BE2C (cell line): ENCODE data around the gene OTOP3.

Experiments used
- DNase-seq: peaks from one replicate; pipeline ENCODE4 v3.0.0-alpha.2; 2020
- H3K27me3 ChIP-seq: fragments of 250-450 bp; sonication (Bioruptor Pico); 2 replicates; pipeline ENCODE4 v1.5.1; 2020; ENCODE audit warnings: mild to moderate bottlenecking
- H3K36me3 ChIP-seq: fragments of 250-450 bp; sonication (Bioruptor Pico); 2 replicates; pipeline ENCODE4 v1.5.1; 2020; ENCODE audit warnings: mild to moderate bottlenecking
- H3K4me1 ChIP-seq: fragments of 250-450 bp; sonication (Bioruptor Pico); 2 replicates; pipeline ENCODE4 v1.5.1; 2020
- H3K4me3 ChIP-seq: 2 replicates; pipeline ENCODE4 v1.5.1; 2011; ENCODE audit warnings: low read depth, low read length
- H3K9me3 ChIP-seq: fragments of 250-450 bp; sonication (Bioruptor Pico); 2 replicates; pipeline ENCODE4 v1.5.1; 2020
- TF ChIP-seq, protein P1 (sequence below): IDR thresholded peaks from 2 replicates; pipeline ENCODE4 v1.5.1; 2012; ENCODE audit warnings: mild to moderate bottlenecking, low read depth, low read length

The OTOP3 gene

DNA sequence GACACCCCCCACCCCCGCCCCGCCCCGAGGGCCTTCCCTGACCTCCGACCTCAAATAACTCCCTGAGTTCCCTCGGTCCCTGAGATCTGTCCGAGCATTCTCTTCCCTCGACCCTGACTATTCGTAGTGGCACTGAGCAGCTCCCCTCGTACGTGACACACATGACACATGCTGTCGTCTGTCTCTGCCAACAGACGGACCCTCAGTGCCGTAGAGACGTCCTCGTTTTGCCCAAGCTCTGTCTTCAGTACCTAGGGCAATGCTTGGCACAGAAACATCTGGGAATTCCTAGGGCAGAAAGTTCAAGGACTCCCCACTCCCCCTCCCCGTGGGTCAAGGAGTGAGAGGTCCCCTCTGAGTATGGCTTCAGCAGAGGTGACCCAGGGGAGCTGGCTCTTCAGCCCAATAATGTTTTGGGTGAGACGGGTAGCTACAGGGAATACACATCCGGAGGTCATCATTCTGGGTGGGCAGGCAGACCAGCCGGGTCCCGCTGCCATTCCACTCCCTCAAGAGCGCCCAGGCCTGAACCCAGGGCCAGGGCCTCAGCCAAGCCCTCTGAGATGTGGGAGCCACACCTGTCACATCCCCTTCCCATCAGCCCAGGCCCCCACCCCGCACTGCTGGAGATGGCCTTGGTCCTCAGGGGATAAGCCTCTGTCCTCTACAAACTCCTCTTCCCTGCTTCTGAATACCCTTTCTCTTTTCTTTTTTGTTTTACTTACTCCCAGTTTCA is 41.6 kb upstream of the OTOP3 start:
- Histone ChIP-seq H3K36me3 (no peaks in the 10 kb centered on the region), H3K4me3 (no peak overlapping the region), H3K27me3 (peaks cover 49% of the 10 kb centered on the region), H3K9me3 (no peaks in the 10 kb centered on the region), H3K4me1 (no peaks in the 10 kb centered on the region)
- DNase-seq = no peak
- TF ChIP-seq, protein P1, sequence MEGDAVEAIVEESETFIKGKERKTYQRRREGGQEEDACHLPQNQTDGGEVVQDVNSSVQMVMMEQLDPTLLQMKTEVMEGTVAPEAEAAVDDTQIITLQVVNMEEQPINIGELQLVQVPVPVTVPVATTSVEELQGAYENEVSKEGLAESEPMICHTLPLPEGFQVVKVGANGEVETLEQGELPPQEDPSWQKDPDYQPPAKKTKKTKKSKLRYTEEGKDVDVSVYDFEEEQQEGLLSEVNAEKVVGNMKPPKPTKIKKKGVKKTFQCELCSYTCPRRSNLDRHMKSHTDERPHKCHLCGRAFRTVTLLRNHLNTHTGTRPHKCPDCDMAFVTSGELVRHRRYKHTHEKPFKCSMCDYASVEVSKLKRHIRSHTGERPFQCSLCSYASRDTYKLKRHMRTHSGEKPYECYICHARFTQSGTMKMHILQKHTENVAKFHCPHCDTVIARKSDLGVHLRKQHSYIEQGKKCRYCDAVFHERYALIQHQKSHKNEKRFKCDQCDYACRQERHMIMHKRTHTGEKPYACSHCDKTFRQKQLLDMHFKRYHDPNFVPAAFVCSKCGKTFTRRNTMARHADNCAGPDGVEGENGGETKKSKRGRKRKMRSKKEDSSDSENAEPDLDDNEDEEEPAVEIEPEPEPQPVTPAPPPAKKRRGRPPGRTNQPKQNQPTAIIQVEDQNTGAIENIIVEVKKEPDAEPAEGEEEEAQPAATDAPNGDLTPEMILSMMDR = no peak

DNA sequence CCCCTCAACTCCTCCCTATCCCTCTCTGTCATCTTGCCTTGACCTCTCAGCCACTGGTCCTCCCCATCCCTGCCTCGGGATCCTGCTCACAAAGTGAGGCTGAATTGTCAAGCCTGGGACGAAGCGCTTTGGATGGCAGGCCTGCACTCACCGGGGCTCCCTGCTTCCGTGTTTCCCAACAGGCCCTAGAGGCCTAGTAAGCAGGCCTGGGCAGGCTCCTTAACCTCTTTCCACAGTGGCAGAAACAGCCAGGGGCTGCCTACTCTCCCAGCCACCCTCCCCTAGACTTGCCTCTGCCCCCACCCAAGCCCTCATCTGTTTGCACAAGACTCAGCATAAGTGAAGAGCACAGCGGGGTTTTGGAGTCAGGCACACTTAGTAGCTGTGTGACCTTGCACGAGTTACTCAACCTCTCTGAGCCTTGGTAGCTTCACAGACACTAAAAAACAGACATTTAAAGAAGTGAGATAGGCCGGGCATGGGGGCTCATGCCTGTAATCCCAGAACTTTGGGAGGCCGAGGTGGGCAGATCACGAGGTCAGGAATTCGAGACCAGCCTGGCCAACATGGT is 37.2 kb upstream of the OTOP3 start:
- no peaks in the 10 kb centered on the region for H3K36me3 ChIP-seq
- H3K27me3 ChIP-seq = peaks cover 33% of the 10 kb centered on the region
- DNase-seq = no peak
- no peak overlapping the region for H3K4me3 ChIP-seq
- no peaks in the 10 kb centered on the region for H3K4me1 ChIP-seq
- no peaks in the 10 kb centered on the region for H3K9me3 ChIP-seq
- TF ChIP-seq, protein P1 = no peak

DNA sequence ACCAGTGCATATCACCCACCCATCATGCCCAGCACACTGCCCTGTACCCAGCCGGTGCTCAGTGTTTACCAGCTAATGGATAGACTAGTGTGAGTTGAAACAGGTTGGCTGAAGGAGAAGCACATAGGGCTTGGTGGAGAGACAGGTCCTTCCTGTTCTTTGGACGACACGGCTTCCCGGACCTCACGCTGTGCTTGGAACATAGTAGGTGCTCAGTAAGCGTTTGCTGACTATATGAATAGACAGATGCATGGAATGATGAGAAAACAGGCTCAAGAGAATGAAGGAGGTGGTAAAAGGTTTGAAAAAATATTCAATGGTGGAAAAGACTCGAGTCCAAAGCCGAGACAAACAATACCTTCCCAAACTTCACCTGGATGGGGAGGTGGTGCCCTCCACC is 35.5 kb upstream of the OTOP3 start:
- no peak for DNase-seq
- TF ChIP-seq, protein P1 = no peak
- Histone ChIP-seq H3K4me3 (no peak overlapping the region), H3K9me3 (no peaks in the 10 kb centered on the region), H3K27me3 (peaks cover 15% of the 10 kb centered on the region), H3K4me1 (no peaks in the 10 kb centered on the region), H3K36me3 (no peaks in the 10 kb centered on the region)

DNA sequence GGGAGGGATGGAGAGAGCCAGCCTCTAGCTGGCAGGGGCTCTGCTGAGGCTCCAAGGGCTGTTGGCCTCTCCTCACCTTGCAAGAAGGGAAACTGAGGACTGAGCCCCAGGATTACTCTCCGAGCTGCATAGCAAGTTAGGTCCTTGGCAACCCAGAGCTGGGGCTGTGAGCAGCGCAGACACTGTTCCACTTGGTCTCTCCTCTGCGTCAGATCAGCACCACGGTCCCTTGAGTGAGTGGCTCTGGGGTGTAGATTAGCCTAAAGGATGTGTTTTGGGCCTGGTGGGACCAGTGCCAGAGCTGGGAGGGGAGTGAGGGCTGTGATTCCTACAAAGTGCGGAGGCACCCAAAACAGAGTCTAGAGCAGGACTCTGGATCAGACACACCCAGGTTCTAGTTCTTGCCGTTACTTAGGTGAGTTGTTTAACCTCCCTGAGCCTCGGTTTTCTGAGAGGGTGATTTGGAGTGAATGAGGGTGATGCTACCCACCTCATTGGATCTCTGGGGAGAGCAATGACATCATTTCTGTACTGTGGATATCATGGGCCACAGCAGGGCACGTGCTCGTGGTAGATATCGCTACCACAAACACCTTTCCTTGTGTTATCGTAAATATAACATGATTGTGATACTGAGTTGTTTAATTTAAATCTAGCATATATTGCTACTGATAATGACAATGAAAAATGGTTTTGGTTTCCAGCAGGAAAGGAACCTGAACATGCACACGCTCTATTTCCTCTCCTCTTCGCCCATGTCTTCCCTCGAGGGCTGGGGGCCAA is 34.2 kb upstream of the OTOP3 start:
- peaks cover 5% of the 10 kb centered on the region for H3K27me3 ChIP-seq
- no peaks in the 10 kb centered on the region for H3K9me3 ChIP-seq
- no peak for DNase-seq
- no peaks in the 10 kb centered on the region for H3K4me1 ChIP-seq
- H3K36me3 ChIP-seq = no peaks in the 10 kb centered on the region
- TF ChIP-seq, protein P1 = no peak
- no peak overlapping the region for H3K4me3 ChIP-seq

DNA sequence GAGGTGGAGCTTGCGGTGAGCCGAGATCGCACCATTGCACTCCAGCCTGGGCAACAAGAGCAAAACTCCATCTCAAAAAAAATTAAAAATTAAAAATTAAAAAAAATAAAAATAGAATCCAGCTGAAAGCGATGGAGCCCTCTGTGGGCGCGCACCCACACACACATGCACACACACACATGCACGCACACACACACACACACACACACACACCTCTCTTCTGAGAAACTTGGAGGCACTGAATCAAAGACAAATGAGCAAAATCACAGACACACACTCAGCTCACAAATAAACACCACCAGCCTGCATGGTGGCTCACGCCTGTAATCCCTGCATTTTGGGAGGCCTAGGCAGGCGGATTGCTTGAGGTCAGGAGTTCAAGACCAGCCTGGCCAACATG is 32.7 kb upstream of the OTOP3 start:
- Histone ChIP-seq H3K9me3 (no peaks in the 10 kb centered on the region; the same call in 1 of the 2 replicates), H3K4me3 (no peak overlapping the region), H3K36me3 (no peaks in the 10 kb centered on the region), H3K4me1 (no peaks in the 10 kb centered on the region), H3K27me3 (no peaks in the 10 kb centered on the region)
- no peak for DNase-seq
- TF ChIP-seq, protein P1 = no peak
